Stimulated activated CD8-positive, alpha-beta memory T cell treated with anti-CD3 and anti-CD28 coated beads, Interleukin-2, amount 100 ng/mL, for 1 hour (primary cell): ENCODE measurements around the gene GALNT1.

Source experiments
- DNase-seq, 2 donors: peaks; one replicate each; pipeline ENCODE4 v3.0.0-alpha.2; 2020; ENCODE audit warnings: low read depth in 2 of 2

The GALNT1 gene

GRCh38 chr18:35716169-35716831 lies 134.8 kb downstream of the GALNT1 start:
- DNase-seq: no peak

GRCh38 chr18:35717182-35717581 lies 135.6 kb downstream of the GALNT1 start:
- no peak for DNase-seq

GRCh38 chr18:35721431-35722081 lies 140.0 kb downstream of the GALNT1 start:
- DNase-seq: no peak

GRCh38 chr18:35728676-35729075 lies 147.1 kb downstream of the GALNT1 start:
- no peak for DNase-seq

- no peak for DNase-seq
Measured at GRCh38 chr18:35729991-35730668, 148.6 kb downstream of the GALNT1 start.

GRCh38 chr18:35730691-35731370 lies 149.3 kb downstream of the GALNT1 start:
- DNase-seq: no peak

GRCh38 chr18:35731701-35732100 lies 150.2 kb downstream of the GALNT1 start:
- no peak for DNase-seq

- no peak for DNase-seq
Measured at GRCh38 chr18:35732162-35732561, 150.6 kb downstream of the GALNT1 start.

GRCh38 chr18:35732636-35733035 lies 151.1 kb downstream of the GALNT1 start:
- no peak for DNase-seq

- no peak for DNase-seq
Measured at GRCh38 chr18:35733408-35733807, 151.9 kb downstream of the GALNT1 start.

GRCh38 chr18:35736696-35737095 lies 155.2 kb downstream of the GALNT1 start:
- no peak for DNase-seq

GRCh38 chr18:35739778-35740177 lies 158.2 kb downstream of the GALNT1 start:
- no peak for DNase-seq

- no peak for DNase-seq
Measured at GRCh38 chr18:35740656-35741055, 159.1 kb downstream of the GALNT1 start.

GRCh38 chr18:35743916-35744315 lies 162.4 kb downstream of the GALNT1 start:
- no peak for DNase-seq

- no peak for DNase-seq
Measured at GRCh38 chr18:35745814-35746213, 164.3 kb downstream of the GALNT1 start.

GRCh38 chr18:35746826-35747339 lies 165.3 kb downstream of the GALNT1 start:
- DNase-seq: no peak

- DNase-seq: no peak
Measured at GRCh38 chr18:35747894-35748472, 166.4 kb downstream of the GALNT1 start.

- DNase-seq: no peak
Measured at GRCh38 chr18:35749701-35750100, 168.2 kb downstream of the GALNT1 start.

- no peak for DNase-seq
Measured at GRCh38 chr18:35750929-35751328, 169.4 kb downstream of the GALNT1 start.

- no peak for DNase-seq
Measured at GRCh38 chr18:35753306-35753910, 171.9 kb downstream of the GALNT1 start.

- DNase-seq: no peak
Measured at GRCh38 chr18:35754464-35754863, 172.9 kb downstream of the GALNT1 start.
